Stimulated activated naive CD8-positive, alpha-beta T cell treated with anti-CD3 and anti-CD28 coated beads, Interleukin-15, Interleukin-2, amounts not matched to agents 100 ng/mL and 50 ng/mL, for 24 hours (primary cell): ENCODE data around the gene PGC.

Experiments
- H3K27ac Mint-ChIP-seq: one replicate; pipeline ENCODE4 v1.8.0; 2021; ENCODE audit warnings: mild to moderate bottlenecking, mixed read lengths
- H3K27me3 Mint-ChIP-seq: one replicate; pipeline ENCODE4 v1.8.0; 2021; ENCODE audit warnings: mixed read lengths
- H3K36me3 Mint-ChIP-seq: one replicate; pipeline ENCODE4 v1.8.0; 2021; ENCODE audit warnings: low read depth, mixed read lengths
- H3K4me1 Mint-ChIP-seq: one replicate; pipeline ENCODE4 v1.8.0; 2021; ENCODE audit warnings: low read depth, mixed read lengths
- H3K4me3 Mint-ChIP-seq: one replicate; pipeline ENCODE4 v1.8.0; 2021; ENCODE audit warnings: mild to moderate bottlenecking, mixed read lengths
- H3K9me3 Mint-ChIP-seq: one replicate; pipeline ENCODE4 v1.8.0; 2021; ENCODE audit warnings: mixed read lengths

PGC gene

GRCh38 chr6:41721414-41721813 lies 25.8 kb downstream of the PGC start:
- no peaks in the 10 kb centered on the region for H3K9me3 Mint-ChIP-seq
- H3K27me3 Mint-ChIP-seq = no peaks in the 10 kb centered on the region
- H3K36me3 Mint-ChIP-seq = no peaks in the 10 kb centered on the region
- peaks cover 39% of the 10 kb centered on the region for H3K4me1 Mint-ChIP-seq
- H3K4me3 Mint-ChIP-seq = no peak overlapping the region
- H3K27ac Mint-ChIP-seq = peak overlapping the region; percentile 4

GRCh38 chr6:41720783-41721182 lies 26.4 kb downstream of the PGC start:
- H3K9me3 Mint-ChIP-seq = no peaks in the 10 kb centered on the region
- H3K4me1 Mint-ChIP-seq = peaks cover 45% of the 10 kb centered on the region
- H3K27ac Mint-ChIP-seq = peak overlapping the region; percentile 4
- H3K27me3 Mint-ChIP-seq = no peaks in the 10 kb centered on the region
- no peak overlapping the region for H3K4me3 Mint-ChIP-seq
- no peaks in the 10 kb centered on the region for H3K36me3 Mint-ChIP-seq

- Mint-ChIP-seq H3K4me1 (peaks cover 48% of the 10 kb centered on the region), H3K27ac (no peak overlapping the region), H3K36me3 (no peaks in the 10 kb centered on the region), H3K4me3 (no peak overlapping the region), H3K9me3 (no peaks in the 10 kb centered on the region), H3K27me3 (no peaks in the 10 kb centered on the region)
Observed at GRCh38 chr6:41720262-41720620, 27.0 kb downstream of the PGC start.

- Mint-ChIP-seq H3K9me3 (no peaks in the 10 kb centered on the region), H3K27ac (no peak overlapping the region), H3K4me1 (peaks cover 45% of the 10 kb centered on the region), H3K27me3 (no peaks in the 10 kb centered on the region), H3K36me3 (no peaks in the 10 kb centered on the region), H3K4me3 (no peak overlapping the region)
Observed at GRCh38 chr6:41719436-41720261, 27.5 kb downstream of the PGC start.

- Mint-ChIP-seq H3K9me3 (no peaks in the 10 kb centered on the region), H3K4me1 (peaks cover 45% of the 10 kb centered on the region), H3K36me3 (no peaks in the 10 kb centered on the region), H3K4me3 (no peak overlapping the region), H3K27ac (no peak overlapping the region), H3K27me3 (no peaks in the 10 kb centered on the region)
Observed at GRCh38 chr6:41718828-41719227, 28.4 kb downstream of the PGC start.

- Mint-ChIP-seq H3K4me1 (peaks cover 44% of the 10 kb centered on the region), H3K4me3 (no peak overlapping the region), H3K27ac (no peak overlapping the region), H3K27me3 (no peaks in the 10 kb centered on the region), H3K36me3 (no peaks in the 10 kb centered on the region), H3K9me3 (no peaks in the 10 kb centered on the region)
Observed at GRCh38 chr6:41717392-41717736, 29.8 kb downstream of the PGC start.

GRCh38 chr6:41716516-41717391 lies 30.4 kb downstream of the PGC start:
- peaks cover 44% of the 10 kb centered on the region for H3K4me1 Mint-ChIP-seq
- no peaks in the 10 kb centered on the region for H3K36me3 Mint-ChIP-seq
- no peaks in the 10 kb centered on the region for H3K27me3 Mint-ChIP-seq
- no peak overlapping the region for H3K27ac Mint-ChIP-seq
- H3K9me3 Mint-ChIP-seq = no peaks in the 10 kb centered on the region
- no peak overlapping the region for H3K4me3 Mint-ChIP-seq

GRCh38 chr6:41715795-41716515 lies 31.2 kb downstream of the PGC start:
- H3K4me1 Mint-ChIP-seq = peaks cover 38% of the 10 kb centered on the region
- peak overlapping the region; percentile 50 for H3K27ac Mint-ChIP-seq
- no peaks in the 10 kb centered on the region for H3K27me3 Mint-ChIP-seq
- no peaks in the 10 kb centered on the region for H3K9me3 Mint-ChIP-seq
- no peaks in the 10 kb centered on the region for H3K36me3 Mint-ChIP-seq
- H3K4me3 Mint-ChIP-seq = no peak overlapping the region

GRCh38 chr6:41714556-41715273 lies 32.5 kb downstream of the PGC start:
- H3K36me3 Mint-ChIP-seq = no peaks in the 10 kb centered on the region

GRCh38 chr6:41713650-41714291 lies 33.4 kb downstream of the PGC start:
- no peaks in the 10 kb centered on the region for H3K27me3 Mint-ChIP-seq
- no peak overlapping the region for H3K4me3 Mint-ChIP-seq
- no peaks in the 10 kb centered on the region for H3K9me3 Mint-ChIP-seq
- H3K27ac Mint-ChIP-seq = peak overlapping the region; percentile 45
- H3K4me1 Mint-ChIP-seq = peaks cover 37% of the 10 kb centered on the region
- no peaks in the 10 kb centered on the region for H3K36me3 Mint-ChIP-seq

More at GRCh38 chr6:41714556-41715273, 32.5 kb downstream of the PGC start:
- no peaks in the 10 kb centered on the region for H3K27me3 Mint-ChIP-seq
- H3K4me1 Mint-ChIP-seq = peaks cover 36% of the 10 kb centered on the region
- H3K27ac Mint-ChIP-seq = no peak overlapping the region
- H3K9me3 Mint-ChIP-seq = no peaks in the 10 kb centered on the region
- H3K4me3 Mint-ChIP-seq = no peak overlapping the region

GRCh38 chr6:41713159-41713649 lies 34.0 kb downstream of the PGC start:
- H3K4me3 Mint-ChIP-seq = no peak overlapping the region
- no peaks in the 10 kb centered on the region for H3K36me3 Mint-ChIP-seq
- no peaks in the 10 kb centered on the region for H3K9me3 Mint-ChIP-seq
- H3K4me1 Mint-ChIP-seq = peaks cover 42% of the 10 kb centered on the region
- no peaks in the 10 kb centered on the region for H3K27me3 Mint-ChIP-seq
- peak overlapping the region; percentile 45 for H3K27ac Mint-ChIP-seq

- Mint-ChIP-seq H3K4me3 (no peak overlapping the region), H3K4me1 (peaks cover 47% of the 10 kb centered on the region), H3K27ac (no peak overlapping the region), H3K27me3 (no peaks in the 10 kb centered on the region), H3K9me3 (no peaks in the 10 kb centered on the region), H3K36me3 (no peaks in the 10 kb centered on the region)
Observed at GRCh38 chr6:41712651-41713103, 34.5 kb downstream of the PGC start.

GRCh38 chr6:41711323-41712038 lies 35.7 kb downstream of the PGC start:
- Mint-ChIP-seq H3K36me3 (no peaks in the 10 kb centered on the region), H3K27me3 (no peaks in the 10 kb centered on the region), H3K4me3 (no peak overlapping the region), H3K27ac (no peak overlapping the region), H3K9me3 (no peaks in the 10 kb centered on the region), H3K4me1 (peaks cover 47% of the 10 kb centered on the region)
